HepG2 (cell line): ENCODE data around the gene CACNA1D. TPM values are rescaled to one million over a fixed set of nuclear protein-coding genes. Genes with fewer than 3 reads are reported as not detected.

ENCODE experiments used
- ARNTL ChIP-seq: sonication (generic); formaldehyde crosslinking; IDR thresholded peaks from 2 replicates; pipeline ENCODE4 v1.4.0; 2020; ENCODE audit warnings: mild to moderate bottlenecking, missing genetic modification reagents
- FOXA3 ChIP-seq: IDR thresholded peaks from 2 replicates; pipeline ENCODE4 v1.6.1; 2016; ENCODE audit warnings: missing genetic modification reagents, missing compliant biosample characterization
- NR1H2 ChIP-seq: sonication (generic); formaldehyde crosslinking; IDR thresholded peaks from 2 replicates; pipeline ENCODE4 v1.8.1; 2022; ENCODE audit warnings: low read depth, missing genetic modification reagents, borderline replicate concordance
- PRMT3 ChIP-seq: sonication (generic); formaldehyde crosslinking; IDR thresholded peaks from 2 replicates; pipeline ENCODE4 v1.8.1; 2022; ENCODE audit warnings: low read depth, mild to moderate bottlenecking, moderate library complexity, missing genetic modification reagents, borderline replicate concordance
- ZNF629 ChIP-seq: sonication (generic); formaldehyde crosslinking; conservative IDR thresholded peaks from 2 replicates; pipeline ENCODE4 v1.5.0; 2020; ENCODE audit warnings: missing genetic modification reagents
- polyA plus RNA-seq, 8 experiments: library from polyadenylated mRNA; depleted of rRNA in 3 of 8; stranded (reverse) in 7 of 8; unstranded in 1 of 8; fragments of >200 nt; fragmentation: Illumina TruSeq in 4 of 8; extraction: Trizol in 4 of 8; gene quantifications; 2 replicates each; pipeline versions ENCODE4 v1.2.1 to v1.2.3, GENCODE V29; 2011 to 2016; ENCODE audit warnings: low read depth in 4 of 8, missing spikeins in 1 of 8, mixed read lengths in 1 of 8; ENCODE audit not compliant: insufficient read depth in 1 of 8
- total RNA-seq, 5 experiments: library from RNA; depleted of rRNA; stranded (reverse); fragments of >200 nt; fragmentation: Illumina TruSeq; extraction: Trizol; gene quantifications; 2 replicates each; pipeline ENCODE4 v1.2.3, GENCODE V29; 2016; ENCODE audit warnings: low read depth in 1 of 5
- TF ChIP-seq, protein P1 (sequence below): sonication (generic); formaldehyde crosslinking; IDR thresholded peaks from 2 replicates; pipeline ENCODE4 v1.4.0; 2020; ENCODE audit warnings: mild to moderate bottlenecking, missing genetic modification reagents
- TF ChIP-seq, protein P2 (sequence below): sonication (generic); formaldehyde crosslinking; IDR thresholded peaks from 2 replicates; pipeline ENCODE4 v1.4.0; 2020; ENCODE audit warnings: missing genetic modification reagents
- TF ChIP-seq, protein P3 (sequence below), 2 experiments: IDR thresholded peaks; 2 replicates each; pipeline ENCODE4 v1.6.1; 2011 to 2012; ENCODE audit warnings: low read length in 2 of 2, borderline replicate concordance in 1 of 2, low read depth in 1 of 2, mild to moderate bottlenecking in 1 of 2, moderate library complexity in 1 of 2
- TF ChIP-seq, protein P4 (sequence below): sonication (generic); formaldehyde crosslinking; IDR thresholded peaks from 2 replicates; pipeline ENCODE4 v1.4.0; 2020; ENCODE audit warnings: missing genetic modification reagents
- TF ChIP-seq, protein P5 (sequence below): sonication (generic); formaldehyde crosslinking; IDR thresholded peaks from 2 replicates; pipeline ENCODE4 v1.4.0; 2020; ENCODE audit warnings: missing genetic modification reagents, borderline replicate concordance

CACNA1D gene
- total and polyA plus RNA-seq, 2 of the 13 experiments (the other 11 are each of a cell fraction or from before 2014, with no cell fraction given): 0.26 to 0.38 TPM

DNA sequence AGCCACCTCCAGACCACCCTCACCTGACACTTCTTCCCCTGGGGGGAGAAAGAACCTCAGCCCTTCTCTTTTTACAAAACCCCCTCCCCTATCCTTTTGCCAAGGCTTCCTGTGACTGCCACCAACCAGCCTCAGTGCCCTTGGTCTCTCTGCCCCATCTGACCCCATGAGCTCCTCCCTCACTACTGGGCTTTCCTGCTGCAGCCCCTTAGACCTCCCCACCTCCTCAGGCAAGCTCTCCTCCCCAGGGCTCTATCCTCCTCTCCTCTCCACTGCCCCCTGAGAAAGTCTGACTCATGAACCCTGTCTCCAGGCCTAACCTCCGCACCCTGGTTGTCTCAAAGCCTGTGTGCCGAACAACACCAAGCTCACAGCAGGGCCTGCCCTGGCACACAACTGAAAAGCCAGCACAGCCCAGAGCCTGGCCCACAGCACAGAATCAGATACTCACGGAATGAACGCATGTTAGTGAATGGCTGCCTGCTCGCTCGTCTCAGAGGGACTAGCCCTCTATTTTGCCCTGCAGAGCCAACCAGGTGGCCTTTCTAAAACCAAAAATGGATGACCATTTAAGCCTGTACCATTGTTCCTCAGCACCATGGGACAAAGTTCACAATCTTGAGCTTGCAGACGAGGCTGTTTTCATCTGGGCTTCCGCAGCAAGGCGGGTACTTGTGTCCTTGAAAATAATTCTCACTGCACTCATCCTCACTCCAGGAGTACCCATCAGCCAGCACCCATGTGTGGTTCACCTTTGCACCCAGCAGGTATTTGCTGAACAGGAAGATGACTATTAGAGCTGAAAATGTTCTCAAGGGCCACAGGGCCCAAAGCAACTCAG is 350.1 kb downstream of the CACNA1D start (continued):
- TF ChIP-seq, protein P1, sequence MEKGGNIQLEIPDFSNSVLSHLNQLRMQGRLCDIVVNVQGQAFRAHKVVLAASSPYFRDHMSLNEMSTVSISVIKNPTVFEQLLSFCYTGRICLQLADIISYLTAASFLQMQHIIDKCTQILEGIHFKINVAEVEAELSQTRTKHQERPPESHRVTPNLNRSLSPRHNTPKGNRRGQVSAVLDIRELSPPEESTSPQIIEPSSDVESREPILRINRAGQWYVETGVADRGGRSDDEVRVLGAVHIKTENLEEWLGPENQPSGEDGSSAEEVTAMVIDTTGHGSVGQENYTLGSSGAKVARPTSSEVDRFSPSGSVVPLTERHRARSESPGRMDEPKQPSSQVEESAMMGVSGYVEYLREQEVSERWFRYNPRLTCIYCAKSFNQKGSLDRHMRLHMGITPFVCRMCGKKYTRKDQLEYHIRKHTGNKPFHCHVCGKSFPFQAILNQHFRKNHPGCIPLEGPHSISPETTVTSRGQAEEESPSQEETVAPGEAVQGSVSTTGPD (CRISPR knock-in tag): no peak
- TF ChIP-seq, protein P2, sequence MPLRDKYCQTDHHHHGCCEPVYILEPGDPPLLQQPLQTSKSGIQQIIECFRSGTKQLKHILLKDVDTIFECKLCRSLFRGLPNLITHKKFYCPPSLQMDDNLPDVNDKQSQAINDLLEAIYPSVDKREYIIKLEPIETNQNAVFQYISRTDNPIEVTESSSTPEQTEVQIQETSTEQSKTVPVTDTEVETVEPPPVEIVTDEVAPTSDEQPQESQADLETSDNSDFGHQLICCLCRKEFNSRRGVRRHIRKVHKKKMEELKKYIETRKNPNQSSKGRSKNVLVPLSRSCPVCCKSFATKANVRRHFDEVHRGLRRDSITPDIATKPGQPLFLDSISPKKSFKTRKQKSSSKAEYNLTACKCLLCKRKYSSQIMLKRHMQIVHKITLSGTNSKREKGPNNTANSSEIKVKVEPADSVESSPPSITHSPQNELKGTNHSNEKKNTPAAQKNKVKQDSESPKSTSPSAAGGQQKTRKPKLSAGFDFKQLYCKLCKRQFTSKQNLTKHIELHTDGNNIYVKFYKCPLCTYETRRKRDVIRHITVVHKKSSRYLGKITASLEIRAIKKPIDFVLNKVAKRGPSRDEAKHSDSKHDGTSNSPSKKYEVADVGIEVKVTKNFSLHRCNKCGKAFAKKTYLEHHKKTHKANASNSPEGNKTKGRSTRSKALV (CRISPR knock-in tag): no peak
- TF ChIP-seq ZNF629 (CRISPR knock-in tag): no peak
- TF ChIP-seq, protein P3, sequence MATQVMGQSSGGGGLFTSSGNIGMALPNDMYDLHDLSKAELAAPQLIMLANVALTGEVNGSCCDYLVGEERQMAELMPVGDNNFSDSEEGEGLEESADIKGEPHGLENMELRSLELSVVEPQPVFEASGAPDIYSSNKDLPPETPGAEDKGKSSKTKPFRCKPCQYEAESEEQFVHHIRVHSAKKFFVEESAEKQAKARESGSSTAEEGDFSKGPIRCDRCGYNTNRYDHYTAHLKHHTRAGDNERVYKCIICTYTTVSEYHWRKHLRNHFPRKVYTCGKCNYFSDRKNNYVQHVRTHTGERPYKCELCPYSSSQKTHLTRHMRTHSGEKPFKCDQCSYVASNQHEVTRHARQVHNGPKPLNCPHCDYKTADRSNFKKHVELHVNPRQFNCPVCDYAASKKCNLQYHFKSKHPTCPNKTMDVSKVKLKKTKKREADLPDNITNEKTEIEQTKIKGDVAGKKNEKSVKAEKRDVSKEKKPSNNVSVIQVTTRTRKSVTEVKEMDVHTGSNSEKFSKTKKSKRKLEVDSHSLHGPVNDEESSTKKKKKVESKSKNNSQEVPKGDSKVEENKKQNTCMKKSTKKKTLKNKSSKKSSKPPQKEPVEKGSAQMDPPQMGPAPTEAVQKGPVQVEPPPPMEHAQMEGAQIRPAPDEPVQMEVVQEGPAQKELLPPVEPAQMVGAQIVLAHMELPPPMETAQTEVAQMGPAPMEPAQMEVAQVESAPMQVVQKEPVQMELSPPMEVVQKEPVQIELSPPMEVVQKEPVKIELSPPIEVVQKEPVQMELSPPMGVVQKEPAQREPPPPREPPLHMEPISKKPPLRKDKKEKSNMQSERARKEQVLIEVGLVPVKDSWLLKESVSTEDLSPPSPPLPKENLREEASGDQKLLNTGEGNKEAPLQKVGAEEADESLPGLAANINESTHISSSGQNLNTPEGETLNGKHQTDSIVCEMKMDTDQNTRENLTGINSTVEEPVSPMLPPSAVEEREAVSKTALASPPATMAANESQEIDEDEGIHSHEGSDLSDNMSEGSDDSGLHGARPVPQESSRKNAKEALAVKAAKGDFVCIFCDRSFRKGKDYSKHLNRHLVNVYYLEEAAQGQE (IDR thresholded peaks at IDR 0.05; ENCODE audit: borderline replicate concordance in 1 of 2, low read depth in 1 of 2, low read length in 2 of 2): no peak; a peak in 2 of 4 replicates
- TF ChIP-seq, protein P4, sequence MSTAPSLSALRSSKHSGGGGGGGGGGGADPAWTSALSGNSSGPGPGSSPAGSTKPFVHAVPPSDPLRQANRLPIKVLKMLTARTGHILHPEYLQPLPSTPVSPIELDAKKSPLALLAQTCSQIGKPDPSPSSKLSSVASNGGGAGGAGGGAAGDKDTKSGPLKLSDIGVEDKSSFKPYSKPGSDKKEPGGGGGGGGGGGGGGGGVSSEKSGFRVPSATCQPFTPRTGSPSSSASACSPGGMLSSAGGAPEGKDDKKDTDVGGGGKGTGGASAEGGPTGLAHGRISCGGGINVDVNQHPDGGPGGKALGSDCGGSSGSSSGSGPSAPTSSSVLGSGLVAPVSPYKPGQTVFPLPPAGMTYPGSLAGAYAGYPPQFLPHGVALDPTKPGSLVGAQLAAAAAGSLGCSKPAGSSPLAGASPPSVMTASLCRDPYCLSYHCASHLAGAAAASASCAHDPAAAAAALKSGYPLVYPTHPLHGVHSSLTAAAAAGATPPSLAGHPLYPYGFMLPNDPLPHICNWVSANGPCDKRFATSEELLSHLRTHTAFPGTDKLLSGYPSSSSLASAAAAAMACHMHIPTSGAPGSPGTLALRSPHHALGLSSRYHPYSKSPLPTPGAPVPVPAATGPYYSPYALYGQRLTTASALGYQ (CRISPR knock-in tag): peak; percentile 40; the same call in 1 of the 2 replicates
- no peak; the same call in 1 of the 2 replicates for TF ChIP-seq FOXA3 (CRISPR knock-in tag)
- no peak for TF ChIP-seq NR1H2 (CRISPR knock-in tag)
- TF ChIP-seq PRMT3 (CRISPR knock-in tag): no peak
- no peak for TF ChIP-seq ARNTL (CRISPR knock-in tag)
- TF ChIP-seq, protein P5, sequence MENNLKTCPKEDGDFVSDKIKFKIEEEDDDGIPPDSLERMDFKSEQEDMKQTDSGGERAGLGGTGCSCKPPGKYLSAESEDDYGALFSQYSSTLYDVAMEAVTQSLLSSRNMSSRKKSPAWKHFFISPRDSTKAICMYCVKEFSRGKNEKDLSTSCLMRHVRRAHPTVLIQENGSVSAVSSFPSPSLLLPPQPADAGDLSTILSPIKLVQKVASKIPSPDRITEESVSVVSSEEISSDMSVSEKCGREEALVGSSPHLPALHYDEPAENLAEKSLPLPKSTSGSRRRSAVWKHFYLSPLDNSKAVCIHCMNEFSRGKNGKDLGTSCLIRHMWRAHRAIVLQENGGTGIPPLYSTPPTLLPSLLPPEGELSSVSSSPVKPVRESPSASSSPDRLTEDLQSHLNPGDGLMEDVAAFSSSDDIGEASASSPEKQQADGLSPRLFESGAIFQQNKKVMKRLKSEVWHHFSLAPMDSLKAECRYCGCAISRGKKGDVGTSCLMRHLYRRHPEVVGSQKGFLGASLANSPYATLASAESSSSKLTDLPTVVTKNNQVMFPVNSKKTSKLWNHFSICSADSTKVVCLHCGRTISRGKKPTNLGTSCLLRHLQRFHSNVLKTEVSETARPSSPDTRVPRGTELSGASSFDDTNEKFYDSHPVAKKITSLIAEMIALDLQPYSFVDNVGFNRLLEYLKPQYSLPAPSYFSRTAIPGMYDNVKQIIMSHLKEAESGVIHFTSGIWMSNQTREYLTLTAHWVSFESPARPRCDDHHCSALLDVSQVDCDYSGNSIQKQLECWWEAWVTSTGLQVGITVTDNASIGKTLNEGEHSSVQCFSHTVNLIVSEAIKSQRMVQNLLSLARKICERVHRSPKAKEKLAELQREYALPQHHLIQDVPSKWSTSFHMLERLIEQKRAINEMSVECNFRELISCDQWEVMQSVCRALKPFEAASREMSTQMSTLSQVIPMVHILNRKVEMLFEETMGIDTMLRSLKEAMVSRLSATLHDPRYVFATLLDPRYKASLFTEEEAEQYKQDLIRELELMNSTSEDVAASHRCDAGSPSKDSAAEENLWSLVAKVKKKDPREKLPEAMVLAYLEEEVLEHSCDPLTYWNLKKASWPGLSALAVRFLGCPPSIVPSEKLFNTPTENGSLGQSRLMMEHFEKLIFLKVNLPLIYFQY (CRISPR knock-in tag): no peak
